ENCODE data around the gene ZAP70. TPM values are rescaled to one million over a fixed set of nuclear protein-coding genes. Genes with fewer than 3 reads are reported as not detected.

ZAP70 gene
- total and polyA plus RNA-seq, 10 of the 15 experiments (the other 5 are each of a cell fraction or from before 2014, with no cell fraction given) = 0.18 to 2.9 (median 1.2) TPM; not detected in 1

DNA sequence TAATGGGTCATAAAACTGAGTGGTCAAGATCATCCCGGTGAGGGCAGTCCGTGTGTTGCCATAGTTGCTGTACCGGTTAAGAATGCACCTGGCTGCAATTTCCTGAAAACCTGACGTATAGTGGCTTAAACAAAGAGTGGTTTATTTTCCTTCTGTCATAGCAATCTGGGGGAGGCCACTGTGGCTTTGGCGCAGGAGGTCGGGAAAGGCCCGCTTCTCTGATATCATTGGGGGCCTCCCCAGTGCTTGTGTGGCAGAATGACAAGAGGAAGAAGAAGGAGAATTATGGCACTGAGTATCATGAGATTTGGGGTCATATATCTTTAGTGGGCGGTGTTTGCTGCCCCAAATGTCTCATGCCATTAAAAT lies 39.5 kb upstream of the ZAP70 start (continued):
- TF ChIP-seq HDAC6 (IDR thresholded peaks at IDR 0.05; ENCODE audit: unreplicated experiment) (no peak), POLR2AphosphoS5 (IDR thresholded peaks at IDR 0.05; ENCODE audit: low read length) (no peak), SMC3 (IDR thresholded peaks at IDR 0.05; ENCODE audit: borderline replicate concordance, low read length) (no peak), HDAC2 (IDR thresholded peaks at IDR 0.05) (no peak), PML (IDR thresholded peaks at IDR 0.05; ENCODE audit: low read length) (no peak), YBX1 (IDR thresholded peaks at IDR 0.05) (no peak), CREB1 (IDR thresholded peaks at IDR 0.05; ENCODE audit: low read depth) (peak; percentile 65; the same call in 1 of the 2 replicates), IRF4 (IDR thresholded peaks at IDR 0.05; ENCODE audit: low read depth, low read length) (no peak), ZBED1 (IDR thresholded peaks at IDR 0.05; ENCODE audit: borderline replicate concordance) (no peak), POLR2A (IDR thresholded peaks at IDR 0.05; ENCODE audit: low read depth, low read length) (no peak), TBL1XR1 (IDR thresholded peaks at IDR 0.05; ENCODE audit: low read depth, low read length) (no peak), RB1 (IDR thresholded peaks at IDR 0.05; ENCODE audit: borderline replicate concordance) (no peak), DPF2 (IDR thresholded peaks at IDR 0.05) (no peak), LARP7 (IDR thresholded peaks at IDR 0.05) (no peak), FOS (IDR thresholded peaks at IDR 0.05; ENCODE audit: borderline replicate concordance, extremely low read depth, insufficient read length) (no peak), BMI1 (IDR thresholded peaks at IDR 0.05; ENCODE audit: borderline replicate concordance) (peak; percentile 57; the same call in 1 of the 2 replicates), BCL11A (IDR thresholded peaks at IDR 0.05; ENCODE audit: low read depth, low read length) (0 out of 2 replicates have a peak, but pooled peaks have one; percentile 46), SUZ12 (IDR thresholded peaks at IDR 0.05; ENCODE audit: unreplicated experiment) (no peak), BHLHE40 (IDR thresholded peaks at IDR 0.05; ENCODE audit: borderline replicate concordance in 1 of 2, low read depth in 2 of 2, low read length in 1 of 2) (no peak; a peak in 2 of 4 replicates), BACH1 (IDR thresholded peaks at IDR 0.05; ENCODE audit: borderline replicate concordance) (no peak), SIX5 (IDR thresholded peaks at IDR 0.05; ENCODE audit: low read depth, low read length, severe bottlenecking) (no peak), MTA2 (IDR thresholded peaks at IDR 0.05; ENCODE audit: low read depth) (peak; percentile 75)
- TF ChIP-seq, protein P1, sequence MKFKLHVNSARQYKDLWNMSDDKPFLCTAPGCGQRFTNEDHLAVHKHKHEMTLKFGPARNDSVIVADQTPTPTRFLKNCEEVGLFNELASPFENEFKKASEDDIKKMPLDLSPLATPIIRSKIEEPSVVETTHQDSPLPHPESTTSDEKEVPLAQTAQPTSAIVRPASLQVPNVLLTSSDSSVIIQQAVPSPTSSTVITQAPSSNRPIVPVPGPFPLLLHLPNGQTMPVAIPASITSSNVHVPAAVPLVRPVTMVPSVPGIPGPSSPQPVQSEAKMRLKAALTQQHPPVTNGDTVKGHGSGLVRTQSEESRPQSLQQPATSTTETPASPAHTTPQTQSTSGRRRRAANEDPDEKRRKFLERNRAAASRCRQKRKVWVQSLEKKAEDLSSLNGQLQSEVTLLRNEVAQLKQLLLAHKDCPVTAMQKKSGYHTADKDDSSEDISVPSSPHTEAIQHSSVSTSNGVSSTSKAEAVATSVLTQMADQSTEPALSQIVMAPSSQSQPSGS (IDR thresholded peaks at IDR 0.05; ENCODE audit: low read length) = peak; percentile 29; the same call in 1 of the 2 replicates
- TF ChIP-seq, protein P2, sequence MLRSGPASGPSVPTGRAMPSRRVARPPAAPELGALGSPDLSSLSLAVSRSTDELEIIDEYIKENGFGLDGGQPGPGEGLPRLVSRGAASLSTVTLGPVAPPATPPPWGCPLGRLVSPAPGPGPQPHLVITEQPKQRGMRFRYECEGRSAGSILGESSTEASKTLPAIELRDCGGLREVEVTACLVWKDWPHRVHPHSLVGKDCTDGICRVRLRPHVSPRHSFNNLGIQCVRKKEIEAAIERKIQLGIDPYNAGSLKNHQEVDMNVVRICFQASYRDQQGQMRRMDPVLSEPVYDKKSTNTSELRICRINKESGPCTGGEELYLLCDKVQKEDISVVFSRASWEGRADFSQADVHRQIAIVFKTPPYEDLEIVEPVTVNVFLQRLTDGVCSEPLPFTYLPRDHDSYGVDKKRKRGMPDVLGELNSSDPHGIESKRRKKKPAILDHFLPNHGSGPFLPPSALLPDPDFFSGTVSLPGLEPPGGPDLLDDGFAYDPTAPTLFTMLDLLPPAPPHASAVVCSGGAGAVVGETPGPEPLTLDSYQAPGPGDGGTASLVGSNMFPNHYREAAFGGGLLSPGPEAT (IDR thresholded peaks at IDR 0.05; ENCODE audit: low read depth) = peak; percentile 82
- TF ChIP-seq, protein P3, sequence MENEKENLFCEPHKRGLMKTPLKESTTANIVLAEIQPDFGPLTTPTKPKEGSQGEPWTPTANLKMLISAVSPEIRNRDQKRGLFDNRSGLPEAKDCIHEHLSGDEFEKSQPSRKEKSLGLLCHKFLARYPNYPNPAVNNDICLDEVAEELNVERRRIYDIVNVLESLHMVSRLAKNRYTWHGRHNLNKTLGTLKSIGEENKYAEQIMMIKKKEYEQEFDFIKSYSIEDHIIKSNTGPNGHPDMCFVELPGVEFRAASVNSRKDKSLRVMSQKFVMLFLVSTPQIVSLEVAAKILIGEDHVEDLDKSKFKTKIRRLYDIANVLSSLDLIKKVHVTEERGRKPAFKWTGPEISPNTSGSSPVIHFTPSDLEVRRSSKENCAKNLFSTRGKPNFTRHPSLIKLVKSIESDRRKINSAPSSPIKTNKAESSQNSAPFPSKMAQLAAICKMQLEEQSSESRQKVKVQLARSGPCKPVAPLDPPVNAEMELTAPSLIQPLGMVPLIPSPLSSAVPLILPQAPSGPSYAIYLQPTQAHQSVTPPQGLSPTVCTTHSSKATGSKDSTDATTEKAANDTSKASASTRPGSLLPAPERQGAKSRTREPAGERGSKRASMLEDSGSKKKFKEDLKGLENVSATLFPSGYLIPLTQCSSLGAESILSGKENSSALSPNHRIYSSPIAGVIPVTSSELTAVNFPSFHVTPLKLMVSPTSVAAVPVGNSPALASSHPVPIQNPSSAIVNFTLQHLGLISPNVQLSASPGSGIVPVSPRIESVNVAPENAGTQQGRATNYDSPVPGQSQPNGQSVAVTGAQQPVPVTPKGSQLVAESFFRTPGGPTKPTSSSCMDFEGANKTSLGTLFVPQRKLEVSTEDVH (IDR thresholded peaks at IDR 0.05; ENCODE audit: low read depth, partially characterized antibody) = no peak
- TF ChIP-seq, protein P4, sequence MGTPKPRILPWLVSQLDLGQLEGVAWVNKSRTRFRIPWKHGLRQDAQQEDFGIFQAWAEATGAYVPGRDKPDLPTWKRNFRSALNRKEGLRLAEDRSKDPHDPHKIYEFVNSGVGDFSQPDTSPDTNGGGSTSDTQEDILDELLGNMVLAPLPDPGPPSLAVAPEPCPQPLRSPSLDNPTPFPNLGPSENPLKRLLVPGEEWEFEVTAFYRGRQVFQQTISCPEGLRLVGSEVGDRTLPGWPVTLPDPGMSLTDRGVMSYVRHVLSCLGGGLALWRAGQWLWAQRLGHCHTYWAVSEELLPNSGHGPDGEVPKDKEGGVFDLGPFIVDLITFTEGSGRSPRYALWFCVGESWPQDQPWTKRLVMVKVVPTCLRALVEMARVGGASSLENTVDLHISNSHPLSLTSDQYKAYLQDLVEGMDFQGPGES (IDR thresholded peaks at IDR 0.05) = no peak
- TF ChIP-seq, protein P5, sequence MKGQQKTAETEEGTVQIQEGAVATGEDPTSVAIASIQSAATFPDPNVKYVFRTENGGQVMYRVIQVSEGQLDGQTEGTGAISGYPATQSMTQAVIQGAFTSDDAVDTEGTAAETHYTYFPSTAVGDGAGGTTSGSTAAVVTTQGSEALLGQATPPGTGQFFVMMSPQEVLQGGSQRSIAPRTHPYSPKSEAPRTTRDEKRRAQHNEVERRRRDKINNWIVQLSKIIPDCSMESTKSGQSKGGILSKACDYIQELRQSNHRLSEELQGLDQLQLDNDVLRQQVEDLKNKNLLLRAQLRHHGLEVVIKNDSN (IDR thresholded peaks at IDR 0.05; ENCODE audit: borderline replicate concordance, extremely low read length, insufficient read depth, low read depth, low read length) = no peak
